PFSK-1 (cell line): ENCODE measurements around the gene GSG1L.

Experiments used
- FOXP2 ChIP-seq: optimal IDR thresholded peaks from 2 replicates; pipeline ENCODE3; 2011; ENCODE audit warnings: borderline replicate concordance, control low read depth, inconsistent platforms; ENCODE audit not compliant: insufficient read depth; ENCODE audit errors: extremely low read length, extremely low read depth
- POLR2AphosphoS5 ChIP-seq: IDR thresholded peaks from 2 replicates; pipeline ENCODE4 v1.6.1; 2012; ENCODE audit warnings: low read depth, mild to moderate bottlenecking, control low read depth, low read length, moderate library complexity
- REST ChIP-seq, 2 experiments: IDR thresholded peaks; 2 replicates each; pipeline versions ENCODE4 v1.6.1 to v1.8.0; 2011 to 2012; ENCODE audit warnings: low read depth in 2 of 2, low read length in 2 of 2, control low read depth in 1 of 2, inconsistent platforms in 1 of 2, mild to moderate bottlenecking in 1 of 2, moderate library complexity in 1 of 2; ENCODE audit not compliant: insufficient read depth in 1 of 2
- SIN3A ChIP-seq: IDR thresholded peaks from 2 replicates; pipeline ENCODE4 v1.6.1; 2012; ENCODE audit warnings: mild to moderate bottlenecking, low read length, moderate library complexity, borderline replicate concordance; ENCODE audit not compliant: insufficient read depth
- TAF1 ChIP-seq: IDR thresholded peaks from 2 replicates; pipeline ENCODE4 v1.6.1; 2012; ENCODE audit warnings: low read length, control low read depth, borderline replicate concordance; ENCODE audit not compliant: insufficient read depth

The GSG1L gene

GRCh38 chr16:27768651-27769272 is 294.8 kb downstream of the GSG1L start:
- TF ChIP-seq FOXP2, result no peak
- no peak for TF ChIP-seq SIN3A
- TF ChIP-seq TAF1, result no peak
- no peak for TF ChIP-seq POLR2AphosphoS5
- no peak for TF ChIP-seq REST (IDR thresholded peaks at IDR 0.05; ENCODE audit: insufficient read depth in 1 of 2, low read depth in 2 of 2, low read length in 2 of 2)

GRCh38 chr16:27767971-27768591 is 295.4 kb downstream of the GSG1L start:
- TF ChIP-seq POLR2AphosphoS5 (no peak), FOXP2 (no peak)

- TF ChIP-seq POLR2AphosphoS5 (no peak), TAF1 (no peak), REST (IDR thresholded peaks at IDR 0.05; ENCODE audit: insufficient read depth in 1 of 2, low read depth in 2 of 2, low read length in 2 of 2) (no peak), FOXP2 (no peak), SIN3A (no peak)
Observed at GRCh38 chr16:27767081-27767480, 296.4 kb downstream of the GSG1L start.

GRCh38 chr16:27766236-27766925 is 297.1 kb downstream of the GSG1L start:
- TF ChIP-seq TAF1 (no peak), SIN3A (no peak), FOXP2 (no peak), REST (IDR thresholded peaks at IDR 0.05; ENCODE audit: insufficient read depth in 1 of 2, low read depth in 2 of 2, low read length in 2 of 2) (no peak), POLR2AphosphoS5 (no peak)

GRCh38 chr16:27764869-27765675 is 298.4 kb downstream of the GSG1L start:
- no peak for TF ChIP-seq REST (IDR thresholded peaks at IDR 0.05; ENCODE audit: insufficient read depth in 1 of 2, low read depth in 2 of 2, low read length in 2 of 2)
- no peak for TF ChIP-seq POLR2AphosphoS5
- no peak for TF ChIP-seq FOXP2
- no peak for TF ChIP-seq TAF1
- no peak for TF ChIP-seq SIN3A
